C4-2B (cell line): ENCODE results near the gene PTPRD.

Source experiments
- ZFX ChIP-seq: fragments of 450-650 bp; IDR thresholded peaks from 2 replicates; pipeline ENCODE4 v1.6.1; 2017
- TF ChIP-seq, protein P1 (sequence below): fragments of 450-650 bp; conservative IDR thresholded peaks from 2 replicates; pipeline ENCODE4 v1.5.1; 2017; ENCODE audit warnings: mild to moderate bottlenecking

GRCh38 chr9:8531826-8532415 lies 2080.9 kb downstream of the PTPRD start:
- TF ChIP-seq, protein P1, sequence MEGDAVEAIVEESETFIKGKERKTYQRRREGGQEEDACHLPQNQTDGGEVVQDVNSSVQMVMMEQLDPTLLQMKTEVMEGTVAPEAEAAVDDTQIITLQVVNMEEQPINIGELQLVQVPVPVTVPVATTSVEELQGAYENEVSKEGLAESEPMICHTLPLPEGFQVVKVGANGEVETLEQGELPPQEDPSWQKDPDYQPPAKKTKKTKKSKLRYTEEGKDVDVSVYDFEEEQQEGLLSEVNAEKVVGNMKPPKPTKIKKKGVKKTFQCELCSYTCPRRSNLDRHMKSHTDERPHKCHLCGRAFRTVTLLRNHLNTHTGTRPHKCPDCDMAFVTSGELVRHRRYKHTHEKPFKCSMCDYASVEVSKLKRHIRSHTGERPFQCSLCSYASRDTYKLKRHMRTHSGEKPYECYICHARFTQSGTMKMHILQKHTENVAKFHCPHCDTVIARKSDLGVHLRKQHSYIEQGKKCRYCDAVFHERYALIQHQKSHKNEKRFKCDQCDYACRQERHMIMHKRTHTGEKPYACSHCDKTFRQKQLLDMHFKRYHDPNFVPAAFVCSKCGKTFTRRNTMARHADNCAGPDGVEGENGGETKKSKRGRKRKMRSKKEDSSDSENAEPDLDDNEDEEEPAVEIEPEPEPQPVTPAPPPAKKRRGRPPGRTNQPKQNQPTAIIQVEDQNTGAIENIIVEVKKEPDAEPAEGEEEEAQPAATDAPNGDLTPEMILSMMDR = no peak
- TF ChIP-seq ZFX = no peak
